Endothelial cell of umbilical vein (primary cell): ENCODE data around the gene LMO7.

ENCODE experiments used
- CTCF ChIP-seq, 2 donors: IDR thresholded peaks; 1 replicate in 1 of 2; 2 replicates in 1 of 2; pipeline ENCODE4 v1.5.1; 2011; ENCODE audit warnings: low read length in 2 of 2, mild to moderate bottlenecking in 2 of 2, moderate library complexity in 2 of 2, control low read depth in 1 of 2, inconsistent platforms in 1 of 2, low read depth in 1 of 2; ENCODE audit not compliant: insufficient read depth in 1 of 2; ENCODE audit errors: extremely low read depth in 1 of 2
- EZH2 ChIP-seq: IDR thresholded peaks from 2 replicates; pipeline ENCODE4 v1.6.1; 2012; ENCODE audit warnings: borderline replicate concordance, low read depth, mild to moderate bottlenecking, moderate library complexity, low read length, inconsistent platforms; ENCODE audit not compliant: severe bottlenecking
- FOS ChIP-seq: IDR thresholded peaks from 2 replicates; pipeline ENCODE4 v1.6.1; 2011; ENCODE audit warnings: mild to moderate bottlenecking, low read length, moderate library complexity, borderline replicate concordance; ENCODE audit not compliant: insufficient read depth
- GATA2 ChIP-seq: IDR thresholded peaks from 2 replicates; pipeline ENCODE4 v1.7.0; 2011; ENCODE audit warnings: low read depth, mild to moderate bottlenecking, moderate library complexity, mixed read lengths, low read length; ENCODE audit not compliant: insufficient read length, insufficient read depth
- JUN ChIP-seq: IDR thresholded peaks from 2 replicates; pipeline ENCODE4 v1.6.1; 2011; ENCODE audit warnings: borderline replicate concordance, low read depth; ENCODE audit not compliant: insufficient read length, insufficient read depth
- POLR2A ChIP-seq: IDR thresholded peaks from 2 replicates; pipeline ENCODE4 v1.6.1; 2012; ENCODE audit warnings: low read depth, mild to moderate bottlenecking, control low read depth, low read length
- POLR2AphosphoS5 ChIP-seq: IDR thresholded peaks from 2 replicates; pipeline ENCODE4 v1.6.1; 2012; ENCODE audit warnings: low read depth, mild to moderate bottlenecking, control low read depth, low read length, moderate library complexity; ENCODE audit not compliant: insufficient read depth

- TF ChIP-seq CTCF (IDR thresholded peaks at IDR 0.05; ENCODE audit: extremely low read depth in 1 of 2, insufficient read depth in 1 of 2, low read depth in 1 of 2, low read length in 2 of 2) (no peak), POLR2A (no peak), EZH2 (no peak), FOS (no peak), POLR2AphosphoS5 (no peak), GATA2 (no peak), JUN (no peak)
Measured at GRCh38 chr13:75762076-75762937, 126.2 kb downstream of the LMO7 start.
